Stomach (tissue), 9 donors: Measurements from ENCODE around the gene ASIC5. TPM values are rescaled to one million over a fixed set of nuclear protein-coding genes. Genes with fewer than 3 reads are reported as not detected.

ENCODE experiments used
- DNase-seq, 2 donors: peaks; one replicate each; pipeline versions ENCODE4 v3.0.0 to v3.0.0-alpha.2; 2013 to 2019
- H3K27ac ChIP-seq, 5 donors: fragments of 200-600 bp in 4 of 5; sonication (generic) in 4 of 5; one replicate each; pipeline ENCODE4 v1.5.1; 2013 to 2019; ENCODE audit warnings: mild to moderate bottlenecking in 1 of 5, moderate library complexity in 1 of 5
- H3K27me3 ChIP-seq, 3 donors: fragments of 200-600 bp; sonication (generic); one replicate each; pipeline ENCODE4 v1.5.1; 2017 to 2019; ENCODE audit warnings: mixed run types in 1 of 3
- H3K36me3 ChIP-seq, 4 donors: fragments of 200-600 bp; sonication (generic); 1 replicate in 3 of 4; 2 replicates in 1 of 4; pipeline ENCODE4 v1.5.1; 2016 to 2019
- H3K4me1 ChIP-seq, 4 donors: fragments of 200-600 bp; sonication (generic); one replicate each; pipeline ENCODE4 v1.5.1; 2016 to 2019
- H3K4me3 ChIP-seq, 4 donors: fragments of 200-600 bp; sonication (generic) in 3 of 4; one replicate each; pipeline ENCODE4 v1.5.1; 2016 to 2019; ENCODE audit warnings: mild to moderate bottlenecking in 1 of 4
- H3K9me3 ChIP-seq, 4 donors: fragments of 200-600 bp; sonication (generic); one replicate each; pipeline ENCODE4 v1.5.1; 2016 to 2019
- EP300 ChIP-seq: sonication (generic); formaldehyde crosslinking; IDR thresholded peaks from one replicate; pipeline ENCODE4 v1.6.1; 2017; ENCODE audit warnings: antibody characterized with exemption
- POLR2A ChIP-seq, 4 donors: fragments of 450-650 bp; IDR thresholded peaks; one replicate each; pipeline ENCODE4 v1.6.1; 2016; ENCODE audit warnings: antibody characterized with exemption in 4 of 4, control low read depth in 2 of 4, mild to moderate bottlenecking in 1 of 4, moderate library complexity in 1 of 4
- POLR2AphosphoS5 ChIP-seq, 3 donors: sonication (generic); formaldehyde crosslinking; IDR thresholded peaks; one replicate each; pipeline ENCODE4 v1.6.1; 2016; ENCODE audit warnings: antibody characterized with exemption in 3 of 3
- WGBS, 5 donors: extraction: QIAGEN DNeasy Blood & Tissue Kit in 3 of 5; methylation state at CpG; one replicate each; pipeline versions ENCODE4 v1.1.5 to v1.1.7; 2013 to 2018; 5-methylcytosine and 5-hydroxymethylcytosine counted together
- intact Hi-C: fragments of 100-400 bp; cut with DNase I; formaldehyde crosslinking; loops from one replicate; pipeline ENCODE4 v1.15.1; 2023; ENCODE audit warnings: low total_unique reads
- polyA plus RNA-seq, 3 donors: library from polyadenylated mRNA; stranded (reverse); fragments of 200-250 nt; gene quantifications; one replicate each; pipeline ENCODE4 v1.2.3, GENCODE V29; 2013
- total RNA-seq, 5 donors: library from RNA; depleted of rRNA; stranded (reverse); fragments of >200 nt; gene quantifications; one replicate each; pipeline versions ENCODE4 v1.1.0 to v1.2.3, GENCODE V29; 2014 to 2016
- TF ChIP-seq, protein P1 (sequence below), 7 experiments: fragments of 450-650 bp in 4 of 7; fragments of 200-600 bp in 3 of 7; sonication (generic) in 3 of 7; IDR thresholded peaks; one replicate each; pipeline ENCODE4 v1.5.1; 2016 to 2019; ENCODE audit warnings: antibody characterized with exemption in 7 of 7, control low read depth in 2 of 7, mild to moderate bottlenecking in 1 of 7
- donor health status: healthy with polysubstance abuse.
- donor health status: Bipolar disorder and iron deficiency.
- donor health status: healthy.

Gene ASIC5
- total and polyA plus RNA-seq, 8 donors: not detected

DNA sequence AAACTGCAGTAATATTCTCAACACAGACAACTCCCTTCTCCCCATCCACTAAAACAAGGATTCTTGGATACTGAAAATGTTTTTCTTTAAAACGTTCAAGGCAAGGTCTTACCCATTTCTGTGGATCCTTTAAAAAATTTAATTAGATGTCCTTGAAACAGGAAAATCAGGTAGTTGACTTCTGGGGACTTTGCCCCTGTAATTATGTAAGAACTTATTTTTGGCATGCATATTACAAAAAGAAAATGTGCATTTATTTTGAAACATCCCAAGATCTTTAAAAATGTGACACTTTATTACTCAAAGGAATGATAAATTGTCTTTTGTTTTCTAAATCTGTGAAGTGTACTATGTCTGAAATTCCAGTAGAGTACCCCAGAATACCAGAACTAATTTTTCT lies 81.4 kb downstream of the ASIC5 start:
- intact Hi-C loops: loop anchor here (5.0 kb wide), 1 partner anchor 342 kb away; no protein-coding TSS in a partner anchor
- Histone ChIP-seq H3K4me1 (peaks cover 0 to 41% (median 12%) of the 10 kb centered on the region in 4 donors), H3K27me3 (no peaks in the 10 kb centered on the region), H3K27ac (no peak overlapping the region), H3K36me3 (no peaks in the 10 kb centered on the region), H3K9me3 (no peaks in the 10 kb centered on the region), H3K4me3 (no peak overlapping the region)
- 46 to 74% (median 66%) methylated on average over 1 of the region's 1 CpG for WGBS, 5 donors
- TF ChIP-seq, protein P1, sequence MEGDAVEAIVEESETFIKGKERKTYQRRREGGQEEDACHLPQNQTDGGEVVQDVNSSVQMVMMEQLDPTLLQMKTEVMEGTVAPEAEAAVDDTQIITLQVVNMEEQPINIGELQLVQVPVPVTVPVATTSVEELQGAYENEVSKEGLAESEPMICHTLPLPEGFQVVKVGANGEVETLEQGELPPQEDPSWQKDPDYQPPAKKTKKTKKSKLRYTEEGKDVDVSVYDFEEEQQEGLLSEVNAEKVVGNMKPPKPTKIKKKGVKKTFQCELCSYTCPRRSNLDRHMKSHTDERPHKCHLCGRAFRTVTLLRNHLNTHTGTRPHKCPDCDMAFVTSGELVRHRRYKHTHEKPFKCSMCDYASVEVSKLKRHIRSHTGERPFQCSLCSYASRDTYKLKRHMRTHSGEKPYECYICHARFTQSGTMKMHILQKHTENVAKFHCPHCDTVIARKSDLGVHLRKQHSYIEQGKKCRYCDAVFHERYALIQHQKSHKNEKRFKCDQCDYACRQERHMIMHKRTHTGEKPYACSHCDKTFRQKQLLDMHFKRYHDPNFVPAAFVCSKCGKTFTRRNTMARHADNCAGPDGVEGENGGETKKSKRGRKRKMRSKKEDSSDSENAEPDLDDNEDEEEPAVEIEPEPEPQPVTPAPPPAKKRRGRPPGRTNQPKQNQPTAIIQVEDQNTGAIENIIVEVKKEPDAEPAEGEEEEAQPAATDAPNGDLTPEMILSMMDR (IDR thresholded peaks at IDR 0.05): no peak
- TF ChIP-seq POLR2AphosphoS5 (IDR thresholded peaks at IDR 0.05) (no peak), POLR2A (IDR thresholded peaks at IDR 0.05) (no peak), EP300 (no peak)
- no peak for DNase-seq

DNA sequence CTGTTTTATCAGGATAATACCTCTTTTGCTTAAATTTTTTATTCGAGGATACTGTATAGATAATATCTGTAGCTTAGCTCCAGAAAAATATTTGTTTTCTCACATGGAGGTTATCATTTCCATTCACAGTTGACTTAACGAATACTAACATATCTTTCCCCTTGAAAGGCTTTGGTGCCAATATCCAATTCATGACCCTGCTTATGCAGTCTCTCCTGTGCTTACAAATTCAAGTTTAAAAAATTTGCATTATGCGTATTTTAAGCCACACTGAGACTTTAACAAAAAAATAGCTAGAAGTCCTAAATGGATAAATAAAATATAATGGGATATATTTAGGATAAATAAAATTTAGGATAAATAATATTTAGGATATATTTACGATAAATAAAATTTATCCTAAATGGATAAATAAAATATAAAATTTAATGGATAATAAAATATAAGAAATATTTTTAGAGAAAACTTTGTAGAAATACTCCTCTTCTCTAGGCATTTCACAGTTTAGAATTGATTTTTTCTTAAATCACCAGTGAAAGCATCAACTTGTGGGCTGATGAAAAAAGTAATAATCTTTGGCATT lies 84.7 kb downstream of the ASIC5 start:
- Histone ChIP-seq H3K4me3 (no peak overlapping the region), H3K9me3 (no peaks in the 10 kb centered on the region), H3K27ac (no peak overlapping the region), H3K4me1 (peaks cover 5 to 36% (median 14%) of the 10 kb centered on the region in 4 donors), H3K27me3 (no peaks in the 10 kb centered on the region), H3K36me3 (no peaks in the 10 kb centered on the region)
- DNase-seq: no peak
- intact Hi-C loops: no loop called here
- 63 to 79% (median 68%) methylated on average over 4 of the region's 4 CpGs for WGBS, 5 donors
- TF ChIP-seq POLR2AphosphoS5 (IDR thresholded peaks at IDR 0.05) (no peak), EP300 (no peak)
- TF ChIP-seq, protein P1 (IDR thresholded peaks at IDR 0.05): no peak

DNA sequence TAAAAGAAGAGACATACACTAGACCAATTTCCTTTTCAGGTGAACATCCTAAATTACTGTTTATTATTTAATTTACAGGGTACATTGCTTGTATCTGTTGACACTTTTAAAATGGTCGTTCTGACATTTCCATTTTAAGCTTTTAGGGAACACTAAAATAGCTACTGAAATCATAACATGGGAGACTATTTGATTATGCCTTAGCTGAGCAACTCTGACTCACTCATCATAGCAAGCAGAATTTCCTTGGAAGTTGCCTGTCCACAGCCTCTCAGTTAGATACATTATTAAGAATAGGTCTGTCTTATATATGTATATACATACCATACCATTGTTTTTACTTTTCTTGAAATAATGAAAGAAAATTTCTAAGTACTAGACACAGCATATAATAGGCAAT lies 85.3 kb downstream of the ASIC5 start:
- Histone ChIP-seq H3K4me3 (no peak overlapping the region), H3K9me3 (no peaks in the 10 kb centered on the region), H3K27ac (peak overlapping the region in 1 of 5 donors; percentile 9), H3K27me3 (no peaks in the 10 kb centered on the region), H3K36me3 (no peaks in the 10 kb centered on the region), H3K4me1 (peaks cover 5 to 36% (median 14%) of the 10 kb centered on the region in 4 donors)
- WGBS, 5 donors: 39 to 64% (median 57%) methylated on average over 1 of the region's 1 CpG
- intact Hi-C loops: no loop called here
- TF ChIP-seq, protein P1 (IDR thresholded peaks at IDR 0.05): no peak
- TF ChIP-seq EP300 (no peak), POLR2A (IDR thresholded peaks at IDR 0.05) (no peak), POLR2AphosphoS5 (IDR thresholded peaks at IDR 0.05) (no peak)
- DNase-seq: no peak

Other genes with a start within 250 kb of the ASIC5 start
- gene GUCY1A1, start 199.4 kb downstream of the ASIC5 start, total RNA-seq: 10 to 100 TPM in 4 of 5 donors, 1 to 10 TPM in 1; 4.1 to 49.1 (median 28.6) TPM
- gene GUCY1A1, start 199.4 kb downstream of the ASIC5 start, polyA plus RNA-seq: 10 to 100 TPM in 1 of 3 donors, 1 to 10 TPM in 2; 4.1 to 10.5 (median 4.6) TPM
- gene GUCY1B1, start 107.3 kb downstream of the ASIC5 start, total RNA-seq: 10 to 100 TPM in 4 of 5 donors, not detected in 1; 14.8 to 59.8 (median 32.7) TPM
- gene GUCY1B1, start 107.3 kb downstream of the ASIC5 start, polyA plus RNA-seq: 10 to 100 TPM in 1 of 3 donors, 1 to 10 TPM in 2; 5.3 to 10.5 (median 7.8) TPM
- 1 to 10 TPM in 1 of 5 donors, not detected in 4; 5.0 TPM for gene TDO2, start 37.4 kb upstream of the ASIC5 start, total RNA-seq
- gene TDO2, start 37.4 kb upstream of the ASIC5 start, polyA plus RNA-seq: under 1 TPM in 2 of 3 donors, not detected in 1; 0.30 to 0.56 TPM
- 10 to 100 TPM in 3 of 5 donors, 1 to 10 TPM in 2; 1.2 to 41.7 (median 11.6) TPM for gene CTSO, start 87.6 kb upstream of the ASIC5 start, total RNA-seq
- gene CTSO, start 87.6 kb upstream of the ASIC5 start, polyA plus RNA-seq: 1 to 10 TPM; 3.9 to 6.3 (median 5.0) TPM